ENCODE data around the gene BPIFB3. TPM values are rescaled to one million over a fixed set of nuclear protein-coding genes. Genes with fewer than 3 reads are reported as not detected.

The BPIFB3 gene
- polyA plus RNA-seq, 4 donors = not detected

DNA sequence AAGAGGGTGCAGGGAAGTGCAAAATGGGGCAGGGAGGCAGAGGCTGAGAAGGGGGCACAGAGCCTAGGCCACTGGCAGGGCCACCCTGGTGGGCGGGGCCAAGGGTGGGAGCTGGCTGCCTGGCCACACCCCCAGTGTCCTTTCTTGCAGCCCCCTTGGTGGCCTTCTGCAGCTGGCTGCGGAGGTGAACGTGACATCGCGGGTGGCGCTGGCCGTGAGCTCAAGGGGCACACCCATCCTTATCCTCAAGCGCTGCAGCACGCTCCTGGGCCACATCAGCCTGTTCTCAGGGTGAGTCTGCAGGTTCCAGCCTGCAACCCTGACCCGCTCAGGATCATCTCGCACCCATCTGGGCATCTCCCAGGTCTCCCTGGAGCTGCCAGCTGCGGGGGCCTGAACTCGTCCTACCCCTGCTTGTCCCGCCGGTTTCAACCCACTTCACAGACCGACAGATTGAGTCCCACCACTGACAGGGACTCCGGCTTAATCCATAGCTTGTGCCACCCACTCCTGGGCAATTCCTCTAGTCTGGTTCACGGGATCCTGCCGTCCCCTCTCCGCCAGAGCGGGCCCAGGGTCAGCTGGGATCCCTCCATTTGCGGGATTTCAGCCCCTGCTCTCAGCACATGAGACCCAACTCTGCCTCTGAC lies 6.2 kb downstream of the BPIFB3 start:
- DNase-seq (ENCODE audit: low read depth in 4 of 4, low spot score in 3 of 4) = no peak

DNA sequence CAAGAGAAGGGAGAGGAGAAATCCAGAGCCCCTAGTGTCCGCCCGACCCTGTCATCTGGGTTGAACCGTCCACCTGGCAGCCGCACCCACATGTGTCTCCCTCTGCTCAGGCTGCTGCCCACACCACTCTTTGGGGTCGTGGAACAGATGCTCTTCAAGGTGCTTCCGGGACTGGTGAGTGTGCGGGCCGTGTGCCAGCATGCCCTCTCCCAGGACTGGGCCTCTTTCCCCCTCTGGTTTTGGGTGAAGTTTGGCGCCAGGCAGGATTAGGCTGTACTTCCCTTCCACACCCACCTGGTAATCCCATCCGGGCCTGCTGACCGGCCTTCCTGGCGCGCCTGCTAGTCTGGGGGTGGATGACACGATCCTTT lies 7.9 kb downstream of the BPIFB3 start:
- no peak for DNase-seq (ENCODE audit: low read depth in 4 of 4, low spot score in 3 of 4)

DNA sequence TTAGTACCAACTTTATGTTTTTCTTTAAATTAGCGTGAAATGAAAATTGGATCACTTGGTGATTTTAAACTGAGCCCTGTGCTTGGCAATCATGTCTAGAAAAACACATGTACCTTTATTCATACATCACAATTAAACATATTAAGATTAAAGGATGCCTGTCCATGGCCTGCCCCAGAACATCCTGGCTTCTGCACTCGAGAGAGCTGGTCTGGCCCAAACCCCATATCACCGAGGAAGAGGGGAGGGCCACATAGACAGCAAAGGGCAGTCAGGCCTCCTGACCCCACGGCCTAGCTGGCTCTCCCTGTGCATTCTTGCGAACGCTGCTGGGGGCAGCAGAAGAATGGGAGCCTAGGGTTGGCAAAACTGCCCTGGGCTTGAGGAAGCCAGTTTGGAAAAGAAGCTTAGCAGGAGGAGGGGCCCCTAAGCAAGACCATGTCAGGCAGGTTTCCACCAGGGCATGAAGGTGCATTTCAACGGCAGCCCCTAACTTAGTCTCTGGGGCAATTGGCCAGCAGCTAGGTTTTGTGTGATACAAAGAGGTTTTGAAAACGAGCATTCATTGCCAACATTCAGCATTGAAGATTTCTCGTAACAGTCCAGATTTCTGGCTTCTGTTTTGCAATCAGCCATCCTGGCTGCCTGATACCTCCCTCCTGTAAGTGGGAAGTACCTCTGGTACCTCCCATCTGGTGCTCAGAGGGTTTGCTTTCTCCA lies 8.6 kb downstream of the BPIFB3 start:
- DNase-seq (ENCODE audit: low read depth in 4 of 4, low spot score in 3 of 4) = no peak

DNA sequence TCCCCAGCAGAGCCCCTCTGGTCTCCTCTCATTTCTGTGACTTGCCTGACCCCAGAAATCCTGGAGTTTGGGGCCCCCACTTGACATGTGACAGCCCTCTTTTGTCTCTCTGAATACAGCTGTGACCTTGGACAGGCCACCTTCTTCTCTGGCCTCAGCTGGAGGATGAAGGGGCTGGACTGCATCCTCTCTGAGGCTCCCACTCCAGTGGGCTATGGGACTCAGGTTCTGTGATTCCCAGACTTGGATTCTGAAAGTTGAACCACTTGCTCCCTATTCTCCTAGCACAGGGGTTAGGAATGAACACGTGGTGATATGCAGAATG lies 9.1 kb downstream of the BPIFB3 start:
- no peak for DNase-seq (ENCODE audit: low read depth in 4 of 4, low spot score in 3 of 4)

DNA sequence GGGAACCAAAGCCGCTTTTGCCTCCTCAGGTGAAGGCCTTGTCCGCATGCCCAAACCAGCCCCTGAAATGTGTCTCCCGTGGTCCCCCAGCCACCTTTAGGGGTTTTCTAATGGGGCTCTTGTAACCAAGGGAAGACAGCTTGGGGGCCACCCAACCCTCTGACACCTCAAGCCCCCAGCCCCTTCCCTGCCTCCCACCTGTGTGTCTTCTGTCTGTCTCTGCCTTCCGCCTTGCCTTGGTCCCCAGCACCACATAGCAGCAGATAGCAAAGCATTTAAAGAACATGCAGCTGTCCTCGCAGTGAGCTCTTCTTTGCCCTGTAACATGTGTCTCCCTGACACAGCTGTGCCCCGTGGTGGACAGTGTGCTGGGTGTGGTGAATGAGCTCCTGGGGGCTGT lies 9.6 kb downstream of the BPIFB3 start:
- DNase-seq (ENCODE audit: low read depth in 4 of 4, low spot score in 3 of 4) = no peak

DNA sequence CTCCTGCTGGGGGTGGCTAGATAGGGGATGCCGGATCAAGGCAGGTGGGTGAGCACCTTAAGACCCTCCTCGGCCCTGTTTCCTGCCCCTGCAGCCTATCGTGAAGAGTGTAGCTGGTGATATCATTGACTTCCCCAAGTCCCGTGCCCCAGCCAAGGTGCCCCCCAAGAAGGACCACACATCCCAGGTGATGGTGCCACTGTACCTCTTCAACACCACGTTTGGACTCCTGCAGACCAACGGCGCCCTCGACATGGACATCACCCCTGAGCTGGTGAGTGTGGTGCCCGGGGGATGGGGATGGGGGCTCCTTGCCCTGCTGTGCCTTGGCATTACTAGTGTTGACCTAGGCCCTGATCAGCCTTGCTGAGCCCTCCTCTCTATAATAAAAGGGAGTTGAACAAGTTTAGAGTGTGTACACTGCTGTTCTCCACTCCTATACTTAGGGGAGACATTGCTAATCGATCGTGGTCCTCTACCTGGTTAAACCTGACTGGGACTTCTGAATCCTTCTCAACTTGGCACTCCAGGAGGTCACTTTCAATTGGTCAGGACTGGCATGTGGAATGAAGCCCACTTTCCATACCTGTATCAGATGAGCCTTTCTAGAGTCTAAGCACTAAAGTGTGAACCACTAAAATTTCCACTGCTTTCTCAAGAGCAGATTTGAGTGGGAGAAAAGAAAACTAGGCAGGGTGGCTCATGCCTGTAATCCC lies 11.0 kb downstream of the BPIFB3 start:
- no peak for DNase-seq (ENCODE audit: low read depth in 4 of 4, low spot score in 3 of 4)

DNA sequence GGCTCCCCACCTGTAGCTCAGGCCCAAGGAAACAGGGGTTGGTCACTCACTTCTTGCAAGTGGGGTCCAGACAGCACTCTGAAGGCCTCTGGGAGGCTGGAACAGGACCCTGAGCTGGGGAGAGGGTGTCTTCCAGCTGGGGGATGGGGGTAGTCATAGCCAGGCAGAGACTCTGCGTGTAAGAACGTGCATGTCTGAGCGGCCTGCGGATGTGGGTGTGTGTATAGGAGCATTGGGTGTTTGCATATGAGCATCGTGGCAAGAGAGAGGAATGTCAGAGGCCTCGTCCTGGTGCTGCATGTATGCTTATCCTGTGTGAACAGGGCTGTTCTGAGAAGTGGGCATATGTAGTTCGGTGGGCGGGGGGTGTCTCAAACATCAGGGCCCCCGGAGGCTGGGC lies 12.1 kb downstream of the BPIFB3 start:
- no peak for DNase-seq (ENCODE audit: low read depth in 4 of 4, low spot score in 3 of 4)

DNA sequence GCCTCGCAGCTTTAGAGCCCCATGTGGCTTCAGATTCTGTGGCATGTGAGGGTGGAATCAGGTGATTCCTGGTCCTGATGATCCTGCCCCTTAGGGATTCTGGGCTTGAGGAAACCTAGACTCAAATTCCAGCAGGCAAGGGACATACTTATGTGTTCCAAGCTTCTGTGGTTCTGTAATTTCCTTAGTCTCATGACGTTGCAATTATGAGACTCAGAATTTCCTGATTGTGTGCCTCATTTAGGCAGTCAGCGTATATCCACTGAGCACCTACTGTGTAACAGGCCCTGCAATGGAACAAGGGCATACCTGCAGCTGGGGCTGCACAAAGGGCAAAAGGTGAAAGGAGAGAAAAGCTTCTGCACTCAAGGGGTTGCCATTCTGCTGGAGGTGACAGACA lies 14.1 kb downstream of the BPIFB3 start:
- DNase-seq (ENCODE audit: low read depth in 4 of 4, low spot score in 3 of 4) = no peak

DNA sequence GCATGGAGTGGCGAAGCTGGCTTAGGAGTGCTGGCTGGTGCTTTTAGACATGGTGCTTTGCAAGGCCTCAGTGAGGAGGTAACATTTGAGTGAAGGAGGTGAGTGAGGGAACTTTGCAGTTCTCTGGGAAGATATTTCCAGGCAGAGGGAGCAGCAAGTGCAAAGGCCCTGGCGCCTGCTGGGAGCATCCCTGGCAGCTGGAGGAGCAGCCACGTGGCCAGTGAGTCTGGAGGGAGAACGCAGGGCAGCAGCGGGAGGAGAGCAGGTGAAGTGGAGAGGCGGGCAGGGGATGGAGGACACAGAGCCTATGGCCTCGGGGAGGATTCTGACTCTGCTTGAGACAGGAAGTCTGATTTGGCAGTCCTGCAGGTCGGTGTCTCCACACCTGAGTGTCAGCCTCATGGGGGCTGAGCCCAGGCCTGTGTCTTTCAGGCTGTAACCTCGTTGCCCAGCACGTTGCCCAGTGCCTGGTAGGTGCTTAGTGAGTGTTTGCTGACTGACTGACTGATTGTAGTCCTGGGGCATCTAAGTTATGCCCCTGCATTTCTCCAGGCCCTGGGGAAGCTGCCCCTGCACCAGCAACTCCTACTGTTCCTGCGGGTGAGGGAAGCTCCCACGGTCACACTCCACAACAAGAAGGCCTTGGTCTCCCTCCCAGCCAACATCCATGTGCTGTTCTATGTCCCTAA lies 14.7 kb downstream of the BPIFB3 start:
- no peak for DNase-seq (ENCODE audit: low read depth in 4 of 4, low spot score in 3 of 4)

DNA sequence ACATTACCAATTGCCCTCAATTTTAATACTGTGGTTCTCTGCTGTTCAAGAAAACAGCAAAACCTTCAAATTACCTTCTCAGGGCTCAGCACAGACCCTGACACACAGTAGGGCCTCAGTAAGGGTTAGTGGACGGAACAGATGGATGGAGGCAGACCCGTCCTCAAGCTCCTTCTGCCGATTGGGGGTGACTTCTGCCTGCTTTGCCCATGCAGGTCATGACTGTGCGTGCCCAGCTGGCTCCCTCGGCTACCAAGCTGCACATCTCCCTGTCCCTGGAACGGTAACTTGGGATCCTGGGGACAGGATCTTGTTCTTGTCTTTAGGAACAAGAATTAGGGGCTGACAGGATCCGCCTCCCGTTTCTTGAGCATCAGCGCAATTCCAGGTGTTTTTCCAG lies 16.0 kb downstream of the BPIFB3 start:
- no peak for DNase-seq (ENCODE audit: low read depth in 4 of 4, low spot score in 3 of 4)

DNA sequence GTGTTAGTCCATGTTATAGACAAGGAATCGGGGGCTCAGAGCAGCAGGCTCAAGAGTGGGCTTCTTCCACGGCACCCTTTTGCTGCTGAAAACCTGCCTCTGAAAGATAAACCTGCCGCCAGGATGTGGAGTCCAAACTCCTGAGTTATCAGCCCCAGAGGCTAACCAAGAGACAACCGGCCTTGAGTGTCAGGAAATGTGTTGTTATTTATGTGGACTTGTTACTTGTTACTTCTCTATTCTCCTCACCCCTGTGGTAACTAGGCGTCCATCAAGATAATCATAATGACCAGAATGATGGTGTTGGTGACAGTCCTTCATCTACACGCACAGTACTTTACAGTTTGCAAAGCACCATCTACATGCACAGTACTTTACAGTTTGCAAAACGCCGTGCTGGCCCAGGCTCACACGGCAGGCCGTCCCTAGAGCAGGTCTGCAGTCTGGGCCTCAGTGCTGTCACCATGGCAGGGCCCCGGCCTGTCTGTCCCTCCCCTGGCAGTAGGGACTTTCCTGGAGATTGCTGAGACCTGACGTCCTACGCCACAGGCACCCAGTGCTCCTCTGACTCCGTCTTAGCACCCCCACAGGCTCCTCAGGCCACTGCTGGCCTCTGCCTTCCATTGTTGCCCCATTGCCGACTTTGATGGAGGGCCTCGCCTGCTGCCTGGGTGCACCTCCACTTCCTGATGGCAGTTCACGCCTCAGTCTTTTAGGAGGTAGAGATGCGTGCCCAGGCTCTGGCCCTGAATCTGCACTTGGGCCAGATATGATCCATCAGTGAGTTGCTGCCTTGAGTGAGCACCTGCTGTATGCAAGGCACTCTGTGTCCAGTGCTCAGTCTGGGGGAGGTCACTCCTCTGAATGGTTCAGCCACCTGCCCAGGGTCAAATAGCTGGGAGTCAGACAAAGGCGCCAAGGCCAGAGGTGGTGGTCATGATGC lies 16.7 kb downstream of the BPIFB3 start:
- DNase-seq (ENCODE audit: low read depth in 4 of 4, low spot score in 3 of 4) = no peak

DNA sequence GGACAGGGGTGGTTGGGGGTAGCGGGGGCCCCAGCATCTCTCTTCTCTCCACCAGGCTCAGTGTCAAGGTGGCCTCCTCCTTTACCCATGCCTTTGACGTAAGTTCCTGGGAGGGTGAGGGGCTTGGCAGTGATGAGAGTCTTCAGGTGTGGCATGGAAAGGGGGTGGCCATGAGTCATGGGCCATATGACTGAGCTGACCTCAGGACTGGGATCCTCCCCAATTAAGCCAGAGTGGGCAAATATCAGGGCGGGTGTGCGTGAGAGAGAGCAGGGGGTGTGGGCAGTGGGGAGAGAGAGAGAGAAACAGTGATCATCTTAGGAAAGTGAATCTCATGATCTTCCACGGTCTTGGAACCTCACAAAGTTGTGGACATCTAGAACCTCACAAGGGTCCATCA lies 17.5 kb downstream of the BPIFB3 start:
- no peak for DNase-seq (ENCODE audit: low read depth in 4 of 4, low spot score in 3 of 4)

DNA sequence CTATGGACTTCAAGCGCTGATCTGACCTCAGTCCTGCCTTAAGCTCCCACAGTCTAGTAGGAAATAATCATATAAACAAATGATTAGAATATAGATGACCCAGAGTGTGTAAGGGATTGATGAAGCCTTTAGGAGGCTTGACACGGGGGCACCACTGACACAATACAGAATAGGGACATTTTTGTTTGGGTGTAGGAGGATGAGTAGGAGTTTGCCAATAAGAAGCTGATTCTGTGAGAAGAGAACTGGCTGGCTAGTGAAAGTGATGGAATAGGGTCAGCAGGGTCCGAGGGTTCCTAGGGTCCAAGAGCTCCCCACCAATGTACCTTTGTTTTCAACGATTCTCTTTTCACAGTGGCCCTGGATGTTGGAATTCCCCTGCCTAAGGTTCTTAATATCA lies 18.7 kb downstream of the BPIFB3 start:
- DNase-seq (ENCODE audit: low read depth in 4 of 4, low spot score in 3 of 4) = no peak

DNA sequence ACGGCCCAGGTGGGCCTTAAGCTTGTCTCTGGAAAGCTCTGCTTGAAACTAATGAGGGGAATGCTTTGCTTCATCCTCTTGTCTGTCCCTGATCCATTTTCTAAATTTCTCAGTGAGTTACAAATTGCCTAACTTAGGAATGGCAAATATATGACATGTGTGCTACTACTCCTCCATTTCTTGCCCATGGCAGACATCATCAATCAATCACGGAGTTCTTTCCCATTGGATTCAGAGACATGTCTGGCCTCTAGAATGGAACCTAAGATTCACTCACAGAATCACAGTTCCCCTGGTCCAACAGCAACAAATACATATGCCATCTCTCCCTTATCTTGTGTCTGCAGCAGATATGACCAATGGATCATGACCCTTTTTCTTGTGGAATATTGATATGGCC lies 19.1 kb downstream of the BPIFB3 start:
- DNase-seq (ENCODE audit: low read depth in 4 of 4, low spot score in 3 of 4) = no peak

DNA sequence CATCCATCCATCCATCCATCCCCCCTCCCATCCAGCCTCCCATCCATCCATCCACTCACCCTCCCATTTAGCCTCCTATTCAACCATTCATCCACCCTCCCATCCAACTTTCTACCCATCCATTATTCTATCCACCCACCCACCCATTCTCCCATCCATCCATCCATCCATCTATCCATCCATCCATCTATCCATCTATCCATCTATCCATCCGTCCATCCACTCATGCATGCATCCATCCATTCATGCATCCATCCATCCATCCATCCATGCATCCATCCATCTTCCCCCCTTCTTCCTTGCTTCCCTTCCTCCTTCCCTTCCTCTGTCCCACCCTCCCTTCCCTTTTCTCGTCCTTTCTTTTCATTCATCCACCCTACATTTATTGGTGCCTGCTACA lies 21.0 kb downstream of the BPIFB3 start:
- DNase-seq (ENCODE audit: low read depth in 4 of 4, low spot score in 3 of 4) = no peak

DNA sequence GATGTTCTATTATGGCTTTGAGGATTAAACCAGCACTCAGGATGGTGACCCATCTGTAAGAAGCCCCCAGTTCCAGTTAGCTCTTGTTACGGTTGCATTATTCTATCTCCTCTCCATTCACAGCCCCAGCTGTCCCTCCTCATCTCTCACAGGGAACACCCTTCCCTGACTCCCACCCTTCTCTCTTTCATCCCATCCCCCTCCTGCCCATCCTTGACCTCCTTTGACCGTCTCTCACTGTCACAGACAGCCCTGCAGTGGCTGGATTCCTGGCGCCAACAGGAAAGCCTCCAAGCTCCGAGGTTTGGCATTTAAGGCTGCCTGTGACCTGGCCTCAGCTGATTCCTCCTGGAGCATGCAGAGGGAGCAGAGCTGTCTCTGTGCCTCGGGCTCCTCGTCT lies 21.6 kb downstream of the BPIFB3 start:
- no peak for DNase-seq (ENCODE audit: low read depth in 4 of 4, low spot score in 3 of 4)

DNA sequence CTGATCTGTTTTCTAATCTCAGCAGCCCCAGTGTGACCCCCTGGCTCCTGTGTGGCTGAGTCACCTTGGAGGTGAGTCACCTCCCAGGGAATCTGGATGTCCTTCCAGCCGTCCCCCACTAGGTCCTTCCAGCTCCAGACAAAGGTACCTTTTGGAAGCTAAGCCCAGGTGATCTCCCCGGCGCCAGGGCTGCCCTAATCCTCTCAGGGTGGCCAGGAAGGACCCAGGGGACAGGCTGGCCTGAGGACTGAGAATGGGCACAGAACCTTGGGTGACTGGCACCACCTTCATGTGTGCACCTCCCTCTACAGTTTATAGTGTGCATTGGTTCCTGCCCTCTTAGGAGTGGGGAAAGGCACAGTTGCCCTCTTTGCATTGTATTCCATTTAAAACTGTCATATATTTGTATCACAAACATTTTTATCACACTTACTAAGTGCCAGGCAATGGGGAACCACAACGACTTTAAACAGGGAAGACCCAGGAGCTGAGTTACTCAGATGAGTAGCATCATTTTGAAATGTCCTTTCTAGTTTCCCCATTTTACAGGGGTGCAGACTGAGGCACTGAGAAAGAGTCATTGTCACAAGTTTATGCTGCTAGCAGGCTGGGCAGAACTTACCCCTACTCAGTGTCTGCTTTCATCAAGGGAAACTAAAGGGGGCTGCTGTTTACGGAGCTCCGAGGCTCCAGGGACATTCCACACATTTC lies 23.1 kb downstream of the BPIFB3 start:
- DNase-seq (ENCODE audit: low read depth in 4 of 4, low spot score in 3 of 4) = no peak

DNA sequence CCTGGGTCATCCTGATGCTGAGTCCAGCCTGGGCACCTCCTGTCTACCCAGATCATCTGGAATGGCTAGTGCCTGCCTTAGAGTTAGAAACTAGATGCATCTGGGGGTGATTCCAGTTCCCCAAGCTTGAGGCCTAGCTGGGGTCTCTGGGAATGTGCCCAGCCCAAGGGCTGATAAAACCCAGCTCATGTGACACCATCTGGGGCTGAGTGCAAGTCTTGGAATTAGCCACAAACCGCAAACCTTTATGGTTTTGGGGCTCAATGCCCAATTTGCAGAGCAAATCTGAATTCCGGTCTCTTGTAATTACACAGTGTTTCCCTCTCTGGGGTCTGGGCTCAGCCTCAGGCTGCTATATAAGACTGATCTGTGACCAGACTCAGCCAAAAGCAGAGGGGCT lies 25.6 kb downstream of the BPIFB3 start, which contains the start of gene BPIFB4:
Gene BPIFB4, plus strand, starts transcription at position 385 of the 400 bp plus-strand sequence. CDS start 1,884 bp downstream, outside the sequence.
- no peak for DNase-seq (ENCODE audit: low read depth in 4 of 4, low spot score in 3 of 4)

DNA sequence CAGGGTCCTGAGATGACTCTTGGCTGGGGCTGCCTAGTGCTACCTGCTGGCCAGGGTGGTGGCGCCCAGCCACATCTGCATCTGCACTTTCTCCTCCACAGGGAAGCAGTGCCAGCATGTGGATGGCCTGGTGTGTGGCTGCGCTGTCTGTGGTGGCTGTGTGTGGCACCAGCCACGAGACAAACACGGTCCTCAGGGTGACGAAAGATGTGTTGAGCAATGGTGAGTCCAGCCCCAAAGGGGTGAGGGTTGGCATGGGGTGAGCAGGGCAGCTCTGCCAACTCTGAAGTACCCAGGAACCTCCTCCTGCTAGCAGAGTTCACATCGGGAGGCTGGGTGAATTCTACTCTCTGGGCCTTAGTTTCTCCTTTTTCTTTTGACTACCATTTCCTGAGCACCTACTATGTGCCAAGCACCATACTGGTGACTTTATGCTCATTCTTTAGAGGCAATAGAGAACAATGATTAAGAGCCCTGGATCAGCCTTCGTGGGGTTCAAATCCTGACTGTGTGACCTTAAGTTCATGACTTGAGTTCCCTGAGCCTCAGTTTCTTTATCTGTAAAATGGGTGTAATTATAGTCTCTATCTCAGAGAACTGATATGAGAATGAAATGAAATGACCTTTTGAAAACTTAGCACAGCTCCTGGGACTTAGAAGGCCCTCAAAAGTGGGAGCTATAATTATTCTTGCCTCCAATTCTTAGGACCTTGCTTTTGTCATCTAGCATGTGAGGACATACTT lies 27.9 kb downstream of the BPIFB3 start:
- no peak for DNase-seq (ENCODE audit: low read depth in 4 of 4, low spot score in 3 of 4)

All from left renal pelvis (tissue), 4 donors.